HK-2 (cell line): Measurements from ENCODE around the gene AAK1.
A peak's percentile ranks its signal among the peaks of the same experiment; 100 is the strongest.

Experiments used
- DNase-seq: peaks from one replicate; pipeline ENCODE4 v3.0.0-alpha.2; 2018; ENCODE audit not compliant: unreplicated experiment

Gene AAK1

DNA sequence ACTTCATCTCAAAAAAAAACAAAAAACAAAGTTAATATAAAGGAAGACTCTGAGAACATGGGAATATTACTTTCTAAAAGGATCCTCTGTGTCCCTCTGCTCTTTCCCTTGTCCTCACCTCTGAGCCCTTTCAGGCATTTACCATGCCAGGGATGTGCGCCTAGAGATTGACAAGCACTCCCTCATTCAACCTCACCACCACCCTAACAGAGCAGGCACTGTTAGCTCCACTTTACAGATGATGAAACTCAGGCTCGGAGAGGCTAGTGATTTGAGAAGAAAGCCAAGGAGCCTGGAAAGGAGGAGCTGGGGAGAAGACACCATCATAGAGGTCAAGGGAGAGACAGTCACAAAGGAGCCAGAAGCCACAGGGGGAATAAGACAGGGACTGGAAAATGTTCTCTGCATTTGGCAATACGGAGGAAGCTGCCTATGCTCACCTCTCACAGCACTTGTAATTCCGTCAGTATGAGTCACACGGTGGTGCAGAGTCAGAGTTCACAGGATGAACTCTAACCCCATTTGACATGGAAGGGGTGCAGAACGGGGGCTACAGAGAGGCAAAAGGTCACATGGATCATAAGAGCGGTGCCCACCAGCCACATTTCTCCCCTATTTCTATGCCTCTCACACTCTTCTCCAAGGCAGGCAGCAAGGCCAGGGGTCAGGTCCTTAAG, 104.5 kb downstream of the AAK1 start:
- DNase-seq = peak; percentile 17

DNA sequence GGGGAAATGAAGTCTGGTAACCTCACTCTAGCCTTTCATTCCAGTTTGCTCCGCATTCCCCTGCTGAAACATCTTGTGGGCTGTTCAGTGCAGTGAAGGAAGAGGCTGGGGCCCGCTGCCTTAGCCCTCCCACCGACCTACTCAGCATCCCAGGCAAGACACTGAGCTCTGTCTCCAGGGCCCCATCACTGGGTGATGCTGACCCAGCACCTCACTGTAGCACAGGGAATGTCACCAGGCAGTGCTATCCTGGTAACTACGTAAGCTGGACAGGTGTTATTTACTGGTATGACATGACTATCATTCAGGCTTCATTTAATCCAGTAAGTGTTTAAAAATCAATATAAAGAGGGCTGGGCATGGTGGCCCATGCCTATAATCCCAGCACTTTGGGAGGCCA, 105.3 kb downstream of the AAK1 start:
- no peak for DNase-seq

DNA sequence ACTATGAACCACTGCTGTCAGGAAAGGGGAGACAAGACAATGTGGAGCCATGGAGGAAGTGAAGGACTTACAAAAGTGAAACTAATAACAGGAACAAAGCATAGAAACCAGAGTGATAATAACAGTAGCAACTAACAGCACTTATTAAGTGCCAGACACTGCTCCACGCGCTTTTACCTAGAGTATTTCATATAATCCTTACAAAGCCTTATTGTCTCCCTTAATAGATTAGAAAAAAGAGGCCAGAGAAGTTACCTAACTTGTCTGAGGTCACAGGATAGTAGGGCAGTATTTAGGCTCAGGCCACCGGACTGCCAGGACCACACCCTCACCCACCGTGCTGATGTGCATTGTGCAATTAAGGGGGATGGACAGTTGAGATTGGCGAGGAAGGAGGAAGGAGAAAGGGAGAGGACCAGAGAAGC, 107.7 kb downstream of the AAK1 start:
- DNase-seq = no peak

GRCh38 chr2:69531186-69531585, 112.4 kb downstream of the AAK1 start:
- DNase-seq = no peak

GRCh38 chr2:69529480-69529879, 114.1 kb downstream of the AAK1 start:
- no peak for DNase-seq

DNA sequence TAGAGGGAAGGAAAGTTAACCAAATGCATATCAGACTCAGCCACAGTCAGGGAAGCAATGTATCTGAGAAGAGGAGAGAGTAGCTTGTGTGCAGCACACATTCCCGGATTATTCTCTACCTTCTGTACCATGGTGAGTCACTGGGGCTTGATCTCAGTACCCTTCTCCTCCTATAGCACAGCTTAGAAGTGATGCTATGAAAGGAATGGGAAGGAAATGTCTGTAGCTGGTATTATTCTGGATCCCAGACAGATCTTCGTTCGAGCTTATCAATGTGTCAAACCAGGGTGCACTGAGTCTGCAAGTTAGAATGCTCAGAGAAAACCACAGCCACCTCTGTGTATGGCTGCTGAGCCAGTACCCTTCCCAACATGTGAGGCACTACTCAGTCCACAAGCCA, 118.3 kb downstream of the AAK1 start:
- no peak for DNase-seq

DNA sequence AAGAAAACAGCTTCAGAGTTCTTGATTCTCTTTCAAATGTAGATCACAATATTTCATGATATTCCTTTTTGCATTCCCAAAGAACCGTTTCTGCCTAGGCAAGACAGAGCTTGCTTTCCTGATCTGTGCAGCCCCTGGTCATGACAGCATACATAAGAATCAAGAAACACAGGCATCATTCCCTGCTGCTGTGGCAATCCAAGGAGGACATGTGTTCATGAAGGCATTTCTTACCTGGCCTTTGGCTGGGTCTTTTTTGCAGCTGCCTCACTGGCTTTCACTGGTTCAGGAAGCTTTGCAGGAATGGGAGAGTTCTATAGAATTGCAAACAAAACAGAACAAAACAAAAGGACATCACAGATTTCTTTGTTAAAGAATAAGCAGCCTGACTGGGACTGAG, 118.7 kb downstream of the AAK1 start:
- no peak for DNase-seq

DNA sequence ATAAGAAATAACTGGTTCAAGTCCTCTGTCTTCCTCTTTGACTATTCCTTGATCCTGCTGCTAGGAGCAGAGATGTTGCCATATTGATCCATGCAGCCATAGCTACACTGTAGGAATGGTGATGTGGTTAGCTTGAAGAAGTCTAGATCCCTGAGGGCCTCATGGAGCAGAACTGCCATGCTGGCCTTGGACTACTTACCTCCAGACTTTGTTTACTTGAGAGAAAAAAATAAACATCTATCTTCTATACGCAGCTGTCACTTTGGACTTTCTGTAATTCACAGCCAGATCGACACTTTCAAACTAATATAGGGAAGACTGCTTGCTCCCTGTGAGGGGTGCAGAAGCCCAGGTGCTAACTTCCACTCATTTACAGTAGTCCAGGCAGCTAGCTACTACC, 121.8 kb downstream of the AAK1 start:
- DNase-seq = no peak

- DNase-seq = no peak
Measured at GRCh38 chr2:69518841-69519240, 124.7 kb downstream of the AAK1 start.

DNA sequence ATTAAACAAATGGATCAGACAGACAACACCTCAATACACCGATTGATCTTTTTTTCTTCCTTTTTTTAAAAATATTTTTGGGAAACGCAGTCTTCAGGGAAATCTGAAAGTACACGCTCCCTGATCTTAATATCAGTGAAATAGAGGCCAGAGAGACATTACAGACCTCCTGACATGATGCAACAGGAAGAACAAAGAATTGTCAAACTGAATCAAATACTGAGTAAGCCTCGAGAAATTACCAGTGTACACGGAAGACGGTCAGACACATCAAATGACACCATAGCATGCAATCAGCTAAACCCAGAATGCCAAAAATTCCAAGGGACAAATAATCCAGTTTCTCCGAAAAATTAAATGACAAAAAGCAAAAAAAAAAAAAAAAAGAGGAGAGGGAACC, 126.1 kb downstream of the AAK1 start:
- DNase-seq = no peak

DNA sequence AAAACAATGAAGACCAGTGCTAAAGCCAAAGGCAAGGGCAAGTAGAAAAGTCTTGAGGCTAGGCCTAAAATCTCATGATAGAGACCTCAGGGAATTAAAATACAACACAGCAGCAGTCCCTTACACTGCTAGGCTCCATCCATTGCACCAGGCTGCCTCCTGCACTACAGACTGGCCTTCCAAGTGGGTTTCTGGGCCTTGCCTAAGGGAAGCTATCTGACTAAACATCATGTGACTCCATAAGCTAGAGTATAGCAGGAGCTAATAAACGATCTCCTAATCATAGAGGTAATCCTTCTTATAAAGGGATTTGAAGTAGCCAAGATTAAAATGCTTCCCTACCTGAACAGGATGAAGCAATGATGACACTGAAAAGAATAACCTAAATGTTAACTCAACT, 128.7 kb downstream of the AAK1 start:
- DNase-seq = no peak

DNA sequence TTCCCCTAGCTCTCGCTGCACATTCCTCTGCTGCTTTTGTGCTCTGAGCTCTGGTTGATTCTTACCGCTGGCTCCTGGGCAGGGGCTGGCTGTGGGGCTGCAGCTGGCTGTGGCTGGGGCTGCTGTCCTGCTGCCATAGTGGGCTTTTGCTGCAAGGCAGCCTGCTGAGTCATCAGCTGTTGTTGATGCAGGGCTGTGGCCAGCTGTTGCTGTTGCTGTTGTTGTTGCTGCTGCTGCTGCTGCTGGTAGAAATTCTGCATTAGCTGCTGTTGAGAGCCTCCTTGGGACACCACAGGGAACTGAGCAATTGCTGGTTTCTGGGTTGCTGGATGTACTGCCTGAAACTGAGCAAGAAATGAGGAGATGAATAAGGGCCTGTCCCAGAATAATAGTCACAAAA, 129.1 kb downstream of the AAK1 start:
- DNase-seq = no peak

- DNase-seq = no peak
Measured at GRCh38 chr2:69512446-69512845, 131.1 kb downstream of the AAK1 start.

GRCh38 chr2:69510204-69510603, 133.3 kb downstream of the AAK1 start:
- DNase-seq = no peak

- DNase-seq = no peak
Measured at GRCh38 chr2:69509750-69510140, 133.8 kb downstream of the AAK1 start.

DNA sequence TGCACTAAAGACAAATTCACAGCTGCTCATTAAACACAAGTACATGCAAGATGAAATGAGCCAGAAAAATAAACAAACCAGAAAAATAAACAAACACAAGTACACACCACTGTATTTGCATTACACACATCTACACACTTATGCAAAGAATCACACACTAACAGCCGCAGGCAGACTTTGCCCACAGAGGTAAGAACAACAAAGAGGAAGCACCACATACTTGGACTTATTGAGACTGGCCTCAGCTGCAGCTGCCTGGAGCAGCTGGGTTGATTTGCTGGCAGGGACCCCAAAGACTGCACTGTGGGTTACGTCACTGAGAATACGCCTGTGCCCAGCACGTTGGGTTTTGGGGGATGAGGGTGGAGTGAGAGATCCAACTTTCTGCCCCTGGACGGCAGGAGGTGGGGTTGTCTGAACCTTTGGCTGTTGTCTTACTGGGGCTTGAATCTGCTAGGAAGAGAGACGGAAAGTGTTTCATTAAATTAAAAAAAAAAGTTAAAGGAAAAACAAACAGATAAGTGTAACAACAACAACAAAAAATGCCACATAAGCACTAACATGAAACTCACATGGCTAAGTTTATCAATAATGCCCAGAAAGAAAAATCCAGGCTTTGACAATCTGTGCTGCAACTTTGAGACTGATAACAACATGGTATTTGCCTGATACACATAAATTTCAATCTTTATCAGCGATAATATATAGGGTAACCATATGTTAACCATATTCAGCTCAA, 134.4 kb downstream of the AAK1 start:
- no peak for DNase-seq

- DNase-seq = no peak
Measured at GRCh38 chr2:69505710-69506109, 137.8 kb downstream of the AAK1 start.

GRCh38 chr2:69501301-69501700, 142.2 kb downstream of the AAK1 start:
- no peak for DNase-seq

DNA sequence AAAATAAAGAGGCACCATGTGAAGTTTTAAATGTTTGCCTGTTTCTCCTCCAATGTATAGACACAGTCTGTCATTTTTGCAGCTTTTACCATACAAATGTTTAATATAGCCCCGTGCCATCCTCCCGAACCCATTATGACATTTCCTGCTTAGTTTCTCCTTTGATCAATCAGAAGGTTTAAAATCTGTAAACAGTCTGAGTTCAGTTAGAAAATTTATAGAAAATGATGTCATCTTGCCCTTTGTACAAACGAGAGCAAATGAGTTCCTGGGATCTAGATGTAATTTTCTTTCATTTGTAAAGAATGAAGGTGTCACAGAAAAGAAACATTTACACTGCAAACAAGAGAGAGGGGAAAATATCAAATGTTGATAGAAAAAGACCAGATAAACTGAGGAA, 143.6 kb downstream of the AAK1 start:
- no peak for DNase-seq

DNA sequence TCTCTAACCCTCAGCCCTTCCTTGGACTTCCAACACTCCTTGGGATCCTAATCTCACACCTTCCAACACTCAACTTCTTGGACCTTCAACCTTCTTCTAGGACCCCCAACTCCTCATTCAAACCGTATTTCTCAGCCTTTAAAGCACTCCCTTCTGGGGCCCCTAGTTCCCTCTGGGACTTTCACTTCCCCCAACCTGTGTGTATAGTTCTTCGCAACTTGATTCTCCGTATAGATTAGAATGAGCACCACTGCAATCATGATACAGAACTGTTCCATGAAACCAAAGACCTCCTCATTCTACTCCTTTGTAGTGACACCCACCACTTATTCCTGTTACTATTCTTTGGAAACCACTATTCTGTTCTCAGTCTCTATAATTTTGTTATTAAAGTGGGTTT, 144.3 kb downstream of the AAK1 start:
- DNase-seq = no peak

- DNase-seq = no peak
Measured at GRCh38 chr2:69495861-69496260, 147.7 kb downstream of the AAK1 start.

DNA sequence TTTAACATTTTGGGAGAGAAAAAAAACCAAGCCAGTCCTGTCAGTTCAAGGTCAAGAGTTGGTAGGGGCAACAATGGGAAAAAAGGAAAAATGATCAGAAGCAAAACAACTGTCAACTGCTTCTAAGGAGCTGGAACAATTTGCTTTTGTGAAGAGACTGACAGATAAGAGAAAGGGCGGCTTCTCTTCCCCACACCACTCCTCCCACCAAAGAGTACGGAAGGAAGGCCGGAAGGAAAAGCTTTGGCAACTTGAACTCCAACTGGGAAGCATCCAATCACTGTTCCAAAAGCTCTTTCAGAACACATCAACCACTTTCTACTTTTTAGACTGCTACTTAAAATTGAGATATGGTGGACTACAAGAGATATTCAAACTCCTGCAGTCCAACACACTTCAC, 148.5 kb downstream of the AAK1 start:
- DNase-seq = no peak

- DNase-seq = no peak
Measured at GRCh38 chr2:69494126-69494525, 149.4 kb downstream of the AAK1 start.

GRCh38 chr2:69493268-69493667, 150.3 kb downstream of the AAK1 start:
- no peak for DNase-seq
